ENCODE data around the gene LEF1. TPM values are rescaled to one million over a fixed set of nuclear protein-coding genes. Genes with fewer than 3 reads are reported as not detected.

The LEF1 gene
- total RNA-seq, 1 donor from 2014 or later = 12.5 TPM

DNA sequence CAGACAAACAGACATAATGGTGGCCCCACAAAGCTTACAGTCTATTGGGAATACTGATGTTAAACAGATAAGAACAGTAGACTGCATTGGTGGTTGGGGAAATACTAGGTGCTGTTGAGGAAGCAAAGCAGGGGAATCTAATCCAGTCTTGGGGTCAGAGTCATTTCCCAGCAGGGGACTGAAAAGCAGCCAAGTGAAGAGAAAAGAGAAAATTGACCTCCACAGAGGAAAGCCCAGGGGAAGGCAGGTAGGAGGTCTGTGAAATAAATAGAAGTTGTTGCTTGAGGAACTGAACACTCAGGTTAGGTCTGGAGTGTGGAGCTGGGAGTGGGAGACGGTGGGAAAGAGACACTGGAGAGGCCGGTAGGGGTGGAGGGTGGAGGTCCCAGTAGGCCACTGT lies 33.0 kb upstream of the LEF1 start:
- intact Hi-C loops (cut with DNase I) = no loop called here
- TF ChIP-seq POLR2AphosphoS5 (IDR thresholded peaks at IDR 0.05; ENCODE audit: insufficient read depth in 1 of 2, low read depth in 1 of 2) (no peak), POLR2A (IDR thresholded peaks at IDR 0.05) (no peak)
- TF ChIP-seq, protein P1, sequence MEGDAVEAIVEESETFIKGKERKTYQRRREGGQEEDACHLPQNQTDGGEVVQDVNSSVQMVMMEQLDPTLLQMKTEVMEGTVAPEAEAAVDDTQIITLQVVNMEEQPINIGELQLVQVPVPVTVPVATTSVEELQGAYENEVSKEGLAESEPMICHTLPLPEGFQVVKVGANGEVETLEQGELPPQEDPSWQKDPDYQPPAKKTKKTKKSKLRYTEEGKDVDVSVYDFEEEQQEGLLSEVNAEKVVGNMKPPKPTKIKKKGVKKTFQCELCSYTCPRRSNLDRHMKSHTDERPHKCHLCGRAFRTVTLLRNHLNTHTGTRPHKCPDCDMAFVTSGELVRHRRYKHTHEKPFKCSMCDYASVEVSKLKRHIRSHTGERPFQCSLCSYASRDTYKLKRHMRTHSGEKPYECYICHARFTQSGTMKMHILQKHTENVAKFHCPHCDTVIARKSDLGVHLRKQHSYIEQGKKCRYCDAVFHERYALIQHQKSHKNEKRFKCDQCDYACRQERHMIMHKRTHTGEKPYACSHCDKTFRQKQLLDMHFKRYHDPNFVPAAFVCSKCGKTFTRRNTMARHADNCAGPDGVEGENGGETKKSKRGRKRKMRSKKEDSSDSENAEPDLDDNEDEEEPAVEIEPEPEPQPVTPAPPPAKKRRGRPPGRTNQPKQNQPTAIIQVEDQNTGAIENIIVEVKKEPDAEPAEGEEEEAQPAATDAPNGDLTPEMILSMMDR (IDR thresholded peaks at IDR 0.05) = no peak

DNA sequence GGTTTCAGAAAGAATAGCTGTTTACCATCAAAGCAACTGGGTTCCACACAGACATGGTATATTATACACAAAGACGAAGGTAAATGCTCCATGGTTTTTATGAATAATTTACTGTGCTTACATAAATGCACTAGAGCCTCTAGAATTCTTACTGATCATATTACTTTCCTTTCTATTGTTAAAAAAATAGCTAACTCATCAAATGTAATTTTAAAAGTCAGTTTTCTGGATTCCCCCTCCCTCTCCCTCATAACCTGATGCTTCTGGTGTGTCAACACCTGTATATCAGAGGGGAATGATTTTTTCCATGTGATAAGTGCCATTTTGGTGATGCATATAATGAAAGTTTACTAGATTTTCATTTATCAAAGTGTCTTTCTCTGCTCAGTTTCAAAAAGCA lies 31.1 kb upstream of the LEF1 start:
- no peaks in the 10 kb centered on the region for H3K27me3 ChIP-seq
- no peak overlapping the region for H3K27ac ChIP-seq
- H3K36me3 ChIP-seq = no peaks in the 10 kb centered on the region
- DNase-seq (ENCODE audit: extremely low spot score in 2 of 2) = no peak
- H3K4me1 ChIP-seq = no peaks in the 10 kb centered on the region
- no peaks in the 10 kb centered on the region for H3K9me3 ChIP-seq
- no peak overlapping the region for H3K4me3 ChIP-seq
- intact Hi-C loops (cut with DNase I) = no loop called here
- TF ChIP-seq, protein P1 (IDR thresholded peaks at IDR 0.05) = no peak
- TF ChIP-seq POLR2A (IDR thresholded peaks at IDR 0.05) (no peak), POLR2AphosphoS5 (IDR thresholded peaks at IDR 0.05; ENCODE audit: insufficient read depth in 1 of 2, low read depth in 1 of 2) (no peak)

More for the DNA sequence above, 33.0 kb upstream of the LEF1 start:
- DNase-seq (ENCODE audit: extremely low spot score in 2 of 2) = no peak
- no peak overlapping the region for H3K27ac ChIP-seq
- H3K4me1 ChIP-seq = no peaks in the 10 kb centered on the region
- H3K27me3 ChIP-seq = no peaks in the 10 kb centered on the region
- H3K36me3 ChIP-seq = no peaks in the 10 kb centered on the region
- H3K9me3 ChIP-seq = no peaks in the 10 kb centered on the region
- no peak overlapping the region for H3K4me3 ChIP-seq

GRCh38 chr4:108193886-108194672 lies 25.3 kb upstream of the LEF1 start:
- intact Hi-C loops (cut with DNase I) = no loop called here
- Histone ChIP-seq H3K4me3 (no peak overlapping the region), H3K36me3 (no peaks in the 10 kb centered on the region), H3K27me3 (no peaks in the 10 kb centered on the region), H3K27ac (no peak overlapping the region), H3K4me1 (no peaks in the 10 kb centered on the region), H3K9me3 (no peaks in the 10 kb centered on the region)
- TF ChIP-seq POLR2A (IDR thresholded peaks at IDR 0.05) (no peak), POLR2AphosphoS5 (IDR thresholded peaks at IDR 0.05; ENCODE audit: insufficient read depth in 1 of 2, low read depth in 1 of 2) (no peak)
- TF ChIP-seq, protein P1 (IDR thresholded peaks at IDR 0.05) = no peak
- no peak for DNase-seq (ENCODE audit: extremely low spot score in 2 of 2)

- no peak for DNase-seq (ENCODE audit: extremely low spot score in 2 of 2)
- TF ChIP-seq POLR2A (IDR thresholded peaks at IDR 0.05) = no peak
- no peak for TF ChIP-seq POLR2AphosphoS5 (IDR thresholded peaks at IDR 0.05; ENCODE audit: insufficient read depth in 1 of 2, low read depth in 1 of 2)
- TF ChIP-seq, protein P1 (IDR thresholded peaks at IDR 0.05) = no peak
- intact Hi-C loops (cut with DNase I) = no loop called here
- Histone ChIP-seq H3K27me3 (no peaks in the 10 kb centered on the region), H3K4me1 (no peaks in the 10 kb centered on the region), H3K27ac (no peak overlapping the region), H3K4me3 (no peak overlapping the region), H3K9me3 (no peaks in the 10 kb centered on the region), H3K36me3 (no peaks in the 10 kb centered on the region)
These were observed 24.2 kb upstream of the LEF1 start for GRCh38 chr4:108192935-108193334.

DNA sequence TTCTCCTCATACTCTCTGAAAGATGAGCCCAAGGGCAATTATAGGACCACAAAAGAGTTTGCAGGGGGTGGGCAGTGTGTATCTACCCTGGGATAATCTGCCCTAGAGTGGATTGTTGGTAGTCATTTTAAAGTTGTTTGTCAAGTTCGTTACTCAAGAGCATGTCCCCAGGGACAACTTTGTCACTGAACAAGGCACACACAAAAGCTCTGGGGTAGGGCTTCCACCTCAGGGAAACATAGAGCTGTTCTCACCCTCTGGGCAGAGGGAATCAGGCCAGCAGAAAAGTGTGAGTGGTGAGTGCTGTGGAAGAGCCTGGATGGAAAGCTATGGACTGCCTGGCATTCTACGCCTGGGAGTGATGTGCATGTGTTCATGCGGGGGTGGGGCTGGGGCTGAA lies 23.3 kb upstream of the LEF1 start:
- TF ChIP-seq POLR2AphosphoS5 (IDR thresholded peaks at IDR 0.05; ENCODE audit: insufficient read depth in 1 of 2, low read depth in 1 of 2) (no peak), POLR2A (IDR thresholded peaks at IDR 0.05) (no peak)
- TF ChIP-seq, protein P1 (IDR thresholded peaks at IDR 0.05) = no peak
- no peak for DNase-seq (ENCODE audit: extremely low spot score in 2 of 2)
- H3K27ac ChIP-seq = no peak overlapping the region

More for the DNA sequence above, 23.3 kb upstream of the LEF1 start:
- Histone ChIP-seq H3K27me3 (no peaks in the 10 kb centered on the region), H3K4me1 (no peaks in the 10 kb centered on the region), H3K36me3 (no peaks in the 10 kb centered on the region), H3K4me3 (no peak overlapping the region), H3K9me3 (no peaks in the 10 kb centered on the region)
- intact Hi-C loops (cut with DNase I) = no loop called here
